H9 (cell line): ENCODE results near the gene RBMS3. TPM values are rescaled to one million over a fixed set of nuclear protein-coding genes. Genes with fewer than 3 reads are reported as not detected.

ENCODE experiments used
- DNase-seq: peaks from one replicate; pipeline ENCODE4 v3.0.0-alpha.2; 2017
- H2AFZ ChIP-seq: one replicate; pipeline ENCODE4 v1.6.1; 2013; ENCODE audit warnings: mild to moderate bottlenecking, low read length, control low read depth, moderate library complexity
- H2AK5ac ChIP-seq: 2 replicates; pipeline ENCODE4 v1.6.1; 2013; ENCODE audit warnings: low read length, control low read depth, mixed read lengths; ENCODE audit not compliant: insufficient read length
- H2BK120ac ChIP-seq: one replicate; pipeline ENCODE4 v1.6.1; 2013; ENCODE audit warnings: low read depth, mild to moderate bottlenecking, low read length, control low read depth, inconsistent platforms; ENCODE audit not compliant: poor library complexity, severe bottlenecking
- H2BK12ac ChIP-seq: 2 replicates; pipeline ENCODE4 v1.6.1; 2013; ENCODE audit warnings: low read length, control low read depth, mixed read lengths, low read depth; ENCODE audit not compliant: insufficient read length
- H2BK15ac ChIP-seq: 2 replicates; pipeline ENCODE4 v1.6.1; 2013; ENCODE audit warnings: low read depth, low read length, control low read depth
- H2BK20ac ChIP-seq: one replicate; pipeline ENCODE4 v1.6.1; 2013; ENCODE audit warnings: low read depth, mild to moderate bottlenecking, low read length, control low read depth, inconsistent platforms; ENCODE audit not compliant: poor library complexity, severe bottlenecking
- H2BK5ac ChIP-seq: 2 replicates; pipeline ENCODE4 v1.6.1; 2013; ENCODE audit warnings: low read length, control low read depth, mixed read lengths; ENCODE audit not compliant: insufficient read length
- H3K14ac ChIP-seq: 2 replicates; pipeline ENCODE4 v1.6.1; 2013; ENCODE audit warnings: low read length, control low read depth; ENCODE audit not compliant: insufficient read depth
- H3K18ac ChIP-seq: 2 replicates; pipeline ENCODE4 v1.6.1; 2013; ENCODE audit warnings: low read depth, mild to moderate bottlenecking, mixed read lengths, low read length, control low read depth; ENCODE audit not compliant: insufficient read length
- H3K23ac ChIP-seq: 2 replicates; pipeline ENCODE4 v1.6.1; 2013; ENCODE audit warnings: low read length, control low read depth, mixed read lengths, low read depth; ENCODE audit not compliant: insufficient read length
- H3K23me2 ChIP-seq: 2 replicates; pipeline ENCODE4 v1.6.1; 2013; ENCODE audit warnings: low read depth, mild to moderate bottlenecking, mixed read lengths, low read length, control low read depth; ENCODE audit not compliant: insufficient read length, poor library complexity, severe bottlenecking
- H3K27ac ChIP-seq: 2 replicates; pipeline ENCODE4 v1.5.1; 2013; ENCODE audit warnings: low read length, control low read depth, mixed read lengths, low read depth; ENCODE audit not compliant: insufficient read length
- H3K27me3 ChIP-seq: 2 replicates; pipeline ENCODE4 v1.6.1; 2013; ENCODE audit warnings: low read length, control low read depth, inconsistent platforms; ENCODE audit not compliant: insufficient read depth
- H3K4ac ChIP-seq: 2 replicates; pipeline ENCODE4 v1.6.1; 2013; ENCODE audit warnings: low read depth, mild to moderate bottlenecking, control low read depth, inconsistent platforms, low read length, moderate library complexity
- H3K4me1 ChIP-seq: 2 replicates; pipeline ENCODE4 v1.6.1; 2013; ENCODE audit warnings: low read length, control low read depth, inconsistent platforms; ENCODE audit not compliant: insufficient read depth
- H3K4me2 ChIP-seq: 2 replicates; pipeline ENCODE4 v1.6.1; 2013; ENCODE audit warnings: low read length, control low read depth, mixed read lengths; ENCODE audit not compliant: insufficient read length, insufficient read depth
- H3K56ac ChIP-seq: 2 replicates; pipeline ENCODE4 v1.6.1; 2013; ENCODE audit warnings: low read depth, mild to moderate bottlenecking, mixed read lengths, low read length, control low read depth; ENCODE audit not compliant: insufficient read length
- H3K79me1 ChIP-seq: 2 replicates; pipeline ENCODE4 v1.6.1; 2013; ENCODE audit warnings: low read depth, mild to moderate bottlenecking, moderate library complexity, low read length, control low read depth, inconsistent platforms; ENCODE audit not compliant: insufficient read depth, poor library complexity, severe bottlenecking
- H3K79me2 ChIP-seq: 2 replicates; pipeline ENCODE4 v1.6.1; 2013; ENCODE audit warnings: low read length, control low read depth, inconsistent platforms; ENCODE audit not compliant: insufficient read depth
- H3K9ac ChIP-seq: 2 replicates; pipeline ENCODE4 v1.6.1; 2013; ENCODE audit warnings: low read length, control low read depth, mixed read lengths; ENCODE audit not compliant: insufficient read length; ENCODE audit errors: extremely low read depth
- H3K9me3 ChIP-seq: one replicate; pipeline ENCODE4 v1.6.1; 2013; ENCODE audit warnings: low read depth, low read length, inconsistent platforms; ENCODE audit not compliant: control insufficient read depth
- H3T11ph ChIP-seq: one replicate; pipeline ENCODE4 v1.6.1; 2013; ENCODE audit warnings: mild to moderate bottlenecking, low read length, control low read depth, inconsistent platforms
- H4K20me1 ChIP-seq: one replicate; pipeline ENCODE4 v1.6.1; 2013; ENCODE audit not compliant: control insufficient read depth, insufficient read length, insufficient read depth
- H4K5ac ChIP-seq: 2 replicates; pipeline ENCODE4 v1.6.1; 2013; ENCODE audit warnings: low read depth, mild to moderate bottlenecking, mixed read lengths, low read length, control low read depth; ENCODE audit not compliant: insufficient read length
- H4K8ac ChIP-seq: replicated peaks from 2 replicates; pipeline ENCODE4 v1.6.1; 2013; ENCODE audit warnings: low read length, control low read depth, mixed read lengths, low read depth; ENCODE audit not compliant: insufficient read length
- H4K91ac ChIP-seq: 2 replicates; pipeline ENCODE4 v1.6.1; 2013; ENCODE audit warnings: low read depth, mild to moderate bottlenecking, moderate library complexity, mixed read lengths, low read length, control low read depth; ENCODE audit not compliant: insufficient read length
- H3K27ac Mint-ChIP-seq, 3 experiments: 2 replicates in 2 of 3; 3 replicates in 1 of 3; pipeline ENCODE4 v1.8.0; 2020 to 2021; ENCODE audit warnings: mixed read lengths in 3 of 3, mild to moderate bottlenecking in 1 of 3, moderate library complexity in 1 of 3
- H3K27me3 Mint-ChIP-seq: 2 replicates; pipeline ENCODE4 v1.8.0; 2021; ENCODE audit warnings: low read depth, mild to moderate bottlenecking, moderate library complexity, mixed read lengths
- H3K36me3 Mint-ChIP-seq, 3 experiments: 2 replicates in 2 of 3; 3 replicates in 1 of 3; pipeline ENCODE4 v1.8.0; 2020 to 2021; ENCODE audit warnings: low read depth in 3 of 3, mixed read lengths in 3 of 3; ENCODE audit not compliant: insufficient read depth in 1 of 3
- H3K4me1 Mint-ChIP-seq, 2 experiments: 2 replicates each; pipeline ENCODE4 v1.8.0; 2020; ENCODE audit warnings: mixed read lengths in 2 of 2
- H3K4me3 Mint-ChIP-seq, 2 experiments: 2 replicates in 1 of 2; 3 replicates in 1 of 2; pipeline ENCODE4 v1.8.0; 2020 to 2021; ENCODE audit warnings: mild to moderate bottlenecking in 2 of 2, mixed read lengths in 2 of 2, moderate library complexity in 1 of 2
- H3K9me3 Mint-ChIP-seq, 2 experiments: 2 replicates in 1 of 2; 3 replicates in 1 of 2; pipeline ENCODE4 v1.8.0; 2020; ENCODE audit warnings: mild to moderate bottlenecking in 2 of 2, mixed read lengths in 2 of 2, moderate library complexity in 1 of 2
- CTCF ChIP-seq: fragments of 200-600 bp; sonication (generic); conservative IDR thresholded peaks from 3 replicates; pipeline ENCODE4 v1.8.0; 2021; ENCODE audit warnings: antibody characterized with exemption, mild to moderate bottlenecking
- WGBS: extraction: QIAGEN DNeasy Blood & Tissue Kit; methylation state at CpG from one replicate; pipeline ENCODE4 v1.1.7; 2013; ENCODE audit warnings: missing lambda C conversion rate, low lambda C conversion rate, mixed read lengths; ENCODE audit not compliant: insufficient read length; ENCODE audit errors: extremely low coverage; 5-methylcytosine and 5-hydroxymethylcytosine counted together
- total RNA-seq: library from RNA; stranded (reverse); gene quantifications from 2 replicates; pipeline ENCODE4 v1.2.1, GENCODE V29; 2021

Gene RBMS3
- total RNA-seq, 1 experiment from 2014 or later = 8.1 TPM

GRCh38 chr3:29242296-29242695, 38.6 kb upstream of the RBMS3 start:
- Histone ChIP-seq H2AK5ac (no peak overlapping the region), H3K9ac (no peak overlapping the region), H2BK15ac (no peak overlapping the region), H2BK20ac (no peak overlapping the region), H4K5ac (no peak overlapping the region), H4K8ac (no peak overlapping the region), H4K91ac (no peak overlapping the region), H3K23ac (no peak overlapping the region), H3T11ph (no peak overlapping the region), H2BK12ac (no peak overlapping the region), H3K23me2 (no peaks in the 10 kb centered on the region), H2AFZ (no peak overlapping the region), H3K27me3 (no peaks in the 10 kb centered on the region), H3K79me2 (no peaks in the 10 kb centered on the region), H3K27ac (no peak overlapping the region), H2BK120ac (no peak overlapping the region), H3K14ac (no peak overlapping the region), H3K18ac (no peak overlapping the region), H3K4me2 (no peak overlapping the region), H3K4me1 (peaks cover 5% of the 10 kb centered on the region; the same call in 1 of the 2 replicates), H3K9me3 (no peaks in the 10 kb centered on the region), H3K4ac (no peak overlapping the region), H2BK5ac (no peak overlapping the region), H3K79me1 (no peaks in the 10 kb centered on the region), H4K20me1 (no peaks in the 10 kb centered on the region), H3K56ac (no peak overlapping the region)
- Mint-ChIP-seq H3K27ac (no peak overlapping the region), H3K4me3 (no peak overlapping the region), H3K9me3 (peaks cover 4% of the 10 kb centered on the region in 2 experiments; a peak in 4 of 5 replicates), H3K4me1 (peaks cover 24 to 37% of the 10 kb centered on the region in 2 experiments), H3K27me3 (no peaks in the 10 kb centered on the region), H3K36me3 (peaks cover 0 to 7% (median 4%) of the 10 kb centered on the region in 3 experiments; a peak in 5 of 7 replicates)
- no peak for TF ChIP-seq CTCF
- DNase-seq = no peak
- WGBS = no CpG with 5 or more reads among the region's 2 CpGs
